ENCODE results near the gene NWD2. TPM values are rescaled to one million over a fixed set of nuclear protein-coding genes. Genes with fewer than 3 reads are reported as not detected.

The NWD2 gene
- total RNA-seq, 4 donors from 2014 or later = 0.22 TPM; not detected in 3

DNA sequence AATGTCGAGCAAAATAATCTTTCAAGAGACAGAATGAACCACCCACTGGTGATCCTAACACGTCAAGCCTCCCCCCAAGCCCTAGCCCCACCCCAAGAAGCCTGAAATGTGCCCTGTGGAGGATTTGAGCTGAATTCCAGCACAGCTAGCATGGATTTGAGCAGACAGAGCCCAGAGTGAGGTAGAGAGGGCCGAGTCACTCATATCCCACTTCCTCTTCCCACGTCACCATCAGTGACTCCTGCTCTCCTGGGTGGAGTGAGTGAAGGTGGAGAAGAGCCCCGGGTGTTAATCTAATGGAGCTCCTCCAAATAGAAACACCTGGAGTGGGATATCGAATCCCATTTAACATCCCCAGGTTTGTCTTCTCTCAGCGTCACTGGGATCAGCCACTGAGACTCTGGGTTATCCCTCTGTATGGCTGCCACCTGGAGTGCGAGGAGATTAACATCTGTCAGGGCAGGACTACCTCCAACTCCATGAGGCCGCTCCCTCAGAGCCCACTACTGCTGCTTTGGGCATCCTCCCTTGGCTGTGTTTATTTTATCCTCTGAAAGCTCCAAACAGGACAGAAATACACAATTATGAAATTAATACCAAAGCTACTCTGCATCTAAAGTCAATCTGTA is 136.6 kb downstream of the NWD2 start:
- intact Hi-C loops (cut with DNase I) = no loop called here
- Histone ChIP-seq H3K4me1 (no peaks in the 10 kb centered on the region), H3K9me3 (no peaks in the 10 kb centered on the region), H3K27me3 (peaks cover 0 to 3% (median 0%) of the 10 kb centered on the region in 4 donors), H3K36me3 (no peaks in the 10 kb centered on the region), H3K4me3 (no peak overlapping the region), H3K27ac (no peak overlapping the region)
- TF ChIP-seq POLR2A (IDR thresholded peaks at IDR 0.05) = no peak
- no peak for TF ChIP-seq CTCF (IDR thresholded peaks at IDR 0.05)
- DNase-seq = no peak
- 52 to 57% methylated on average over 9 of the region's 9 CpGs for WGBS, 2 donors

DNA sequence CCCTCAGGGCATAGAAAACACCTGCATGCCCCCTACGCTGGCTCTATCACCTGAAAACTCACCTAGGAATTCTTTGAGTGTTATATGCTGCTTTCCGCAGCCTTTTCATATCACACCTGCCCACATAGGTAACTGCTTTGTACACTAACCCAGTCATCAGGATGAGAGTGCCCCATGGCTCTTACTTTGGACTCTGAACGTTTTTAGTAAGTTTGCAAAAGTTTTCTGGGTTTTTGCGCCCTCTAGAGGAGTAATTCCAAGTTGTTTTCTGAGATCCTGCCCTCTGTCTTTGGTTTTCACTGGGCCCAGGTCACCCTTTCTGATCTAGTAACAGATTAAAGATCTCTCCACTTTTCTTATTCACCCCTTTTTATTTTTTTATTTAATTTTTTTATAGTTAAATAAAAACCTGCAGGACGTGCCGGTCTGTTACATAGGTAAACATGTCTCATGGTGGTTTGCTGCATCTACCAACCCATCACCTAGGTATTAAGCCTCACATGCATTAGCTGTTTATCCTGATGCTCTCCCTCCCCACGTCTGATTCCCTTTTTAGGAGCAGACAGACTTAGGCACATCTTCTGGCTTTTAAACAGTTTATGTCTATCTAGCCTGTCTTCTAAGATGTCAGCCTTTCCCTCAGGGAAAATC is 139.2 kb downstream of the NWD2 start:
- DNase-seq = no peak
- peak; percentile 34 to 58 (median 50) for TF ChIP-seq CTCF (IDR thresholded peaks at IDR 0.05)
- no peak for TF ChIP-seq POLR2A (IDR thresholded peaks at IDR 0.05)
- no peaks in the 10 kb centered on the region for H3K36me3 ChIP-seq
- no peaks in the 10 kb centered on the region for H3K9me3 ChIP-seq
- intact Hi-C loops (cut with DNase I) = no loop called here
- 30 to 34% methylated on average over 7 of the region's 7 CpGs for WGBS, 2 donors
- H3K27me3 ChIP-seq = peaks cover 0 to 3% (median 0%) of the 10 kb centered on the region in 4 donors
- no peak overlapping the region for H3K27ac ChIP-seq
- no peaks in the 10 kb centered on the region for H3K4me1 ChIP-seq
- H3K4me3 ChIP-seq = no peak overlapping the region

GRCh38 chr4:37385424-37385823 is 140.9 kb downstream of the NWD2 start:
- WGBS, 2 donors = 79 to 90% methylated on average over 2 of the region's 2 CpGs

GRCh38 chr4:37388681-37389365 is 144.3 kb downstream of the NWD2 start:
- Histone ChIP-seq H3K4me1 (no peaks in the 10 kb centered on the region), H3K9me3 (no peaks in the 10 kb centered on the region), H3K27me3 (no peaks in the 10 kb centered on the region), H3K36me3 (no peaks in the 10 kb centered on the region), H3K4me3 (no peak overlapping the region), H3K27ac (no peak overlapping the region)
- no peak for DNase-seq
- TF ChIP-seq CTCF (IDR thresholded peaks at IDR 0.05) = no peak
- no peak for TF ChIP-seq POLR2A (IDR thresholded peaks at IDR 0.05)
- 39 to 50% methylated on average over 3 to 4 of the region's 4 CpGs for whole genome bisulfite sequencing, 2 donors
- intact Hi-C loops (cut with DNase I) = no loop called here

More at GRCh38 chr4:37385424-37385823, 140.9 kb downstream of the NWD2 start:
- intact Hi-C loops (cut with DNase I) = no loop called here
- H3K4me3 ChIP-seq = no peak overlapping the region
- no peaks in the 10 kb centered on the region for H3K36me3 ChIP-seq
- peaks cover 0 to 3% (median 0%) of the 10 kb centered on the region in 4 donors for H3K27me3 ChIP-seq
- TF ChIP-seq CTCF (IDR thresholded peaks at IDR 0.05) (no peak), POLR2A (IDR thresholded peaks at IDR 0.05) (no peak)
- H3K9me3 ChIP-seq = no peaks in the 10 kb centered on the region
- no peaks in the 10 kb centered on the region for H3K4me1 ChIP-seq
- no peak overlapping the region for H3K27ac ChIP-seq
- DNase-seq = no peak

DNA sequence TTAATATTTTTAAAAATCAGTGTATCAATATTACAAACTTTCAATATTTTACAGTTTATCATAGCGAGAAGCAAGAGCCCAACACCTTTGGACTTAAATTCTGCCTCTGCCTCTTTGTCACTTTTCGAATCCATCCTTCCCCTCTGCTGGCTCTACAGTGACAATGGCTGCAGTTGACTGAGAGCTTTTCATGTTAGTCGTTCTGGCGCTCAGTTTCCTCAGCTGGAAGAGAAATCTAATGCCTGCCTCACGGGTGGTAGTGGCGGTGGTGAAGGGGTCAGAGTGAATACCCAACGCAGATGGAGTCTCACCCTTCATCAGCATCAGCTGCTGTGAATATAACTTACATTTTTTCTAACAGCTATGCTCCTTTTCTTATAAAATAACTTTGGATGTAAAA is 144.8 kb downstream of the NWD2 start:
- WGBS, 2 donors = 62 to 64% methylated on average over 7 of the region's 7 CpGs
- H3K4me3 ChIP-seq = no peak overlapping the region
- no peaks in the 10 kb centered on the region for H3K27me3 ChIP-seq
- intact Hi-C loops (cut with DNase I) = no loop called here
- no peaks in the 10 kb centered on the region for H3K36me3 ChIP-seq
- H3K4me1 ChIP-seq = no peaks in the 10 kb centered on the region
- no peaks in the 10 kb centered on the region for H3K9me3 ChIP-seq
- no peak for DNase-seq
- no peak overlapping the region for H3K27ac ChIP-seq
- no peak for TF ChIP-seq CTCF (IDR thresholded peaks at IDR 0.05)
- no peak for TF ChIP-seq POLR2A (IDR thresholded peaks at IDR 0.05)
